Activated CD8-positive, alpha-beta memory T cell treated with anti-CD3 and anti-CD28 coated beads, Interleukin-2, amount 50 U/mL, for 1 hour (primary cell): ENCODE data around the gene COPZ1.
"Not testable (repeated sequence)": the region's sequence is repeated elsewhere in the genome, so short reads cannot be mapped to it uniquely, and the experiment has no call there.

ENCODE experiments used
- DNase-seq: peaks from one replicate; pipeline ENCODE4 v3.0.0-alpha.2; 2020; ENCODE audit errors: extremely low read depth

The COPZ1 gene

DNA sequence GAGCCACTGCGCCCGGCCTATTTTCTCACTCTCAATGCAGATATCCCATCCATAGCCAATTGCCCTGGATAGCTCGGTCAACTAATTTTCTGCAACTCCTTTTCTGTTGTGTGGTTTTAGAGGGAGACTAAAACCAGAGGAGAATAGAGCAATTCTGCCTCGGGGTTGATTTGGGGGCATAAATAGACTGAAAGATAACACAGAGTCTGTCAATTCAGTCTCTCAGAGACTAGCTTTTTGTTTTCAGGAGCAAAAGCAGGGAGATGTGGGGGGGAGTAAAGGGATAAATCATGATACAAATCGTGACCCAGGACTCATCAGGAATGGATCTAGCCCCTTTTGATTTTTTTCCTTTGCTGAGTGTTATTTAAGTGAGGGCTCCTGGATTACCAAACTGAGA lies 6.5 kb downstream of the COPZ1 start:
- DNase-seq, result no peak

DNA sequence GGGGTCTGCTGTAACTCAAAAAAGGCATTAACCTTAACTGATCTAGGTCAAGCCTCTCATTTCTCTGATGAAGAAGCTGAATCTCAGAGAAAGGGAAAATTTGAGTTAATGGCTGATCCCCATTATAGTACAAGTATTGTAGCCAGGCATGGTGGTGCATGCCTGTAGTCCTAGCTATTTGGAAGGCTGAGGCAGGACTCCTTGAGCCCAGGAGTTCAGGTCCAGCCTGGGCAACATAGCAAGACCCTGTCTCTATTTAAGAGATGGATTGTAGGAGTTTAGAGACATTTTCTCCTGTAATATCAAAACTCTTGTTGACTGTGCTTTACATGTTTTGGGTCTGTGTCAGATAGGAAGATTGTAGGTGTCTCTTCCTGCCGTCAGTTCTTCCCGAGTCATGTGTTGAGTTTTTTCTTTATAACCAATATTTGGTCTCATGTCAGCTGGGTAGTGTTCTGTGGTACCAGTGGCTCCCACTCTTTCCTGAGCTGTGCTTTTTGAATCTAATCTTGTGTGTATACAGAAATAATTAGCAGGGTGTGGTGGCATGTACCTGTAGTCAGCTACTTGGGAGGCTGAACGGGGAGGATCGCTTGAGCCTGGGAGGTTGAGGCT lies 8.6 kb downstream of the COPZ1 start:
- no peak for DNase-seq

DNA sequence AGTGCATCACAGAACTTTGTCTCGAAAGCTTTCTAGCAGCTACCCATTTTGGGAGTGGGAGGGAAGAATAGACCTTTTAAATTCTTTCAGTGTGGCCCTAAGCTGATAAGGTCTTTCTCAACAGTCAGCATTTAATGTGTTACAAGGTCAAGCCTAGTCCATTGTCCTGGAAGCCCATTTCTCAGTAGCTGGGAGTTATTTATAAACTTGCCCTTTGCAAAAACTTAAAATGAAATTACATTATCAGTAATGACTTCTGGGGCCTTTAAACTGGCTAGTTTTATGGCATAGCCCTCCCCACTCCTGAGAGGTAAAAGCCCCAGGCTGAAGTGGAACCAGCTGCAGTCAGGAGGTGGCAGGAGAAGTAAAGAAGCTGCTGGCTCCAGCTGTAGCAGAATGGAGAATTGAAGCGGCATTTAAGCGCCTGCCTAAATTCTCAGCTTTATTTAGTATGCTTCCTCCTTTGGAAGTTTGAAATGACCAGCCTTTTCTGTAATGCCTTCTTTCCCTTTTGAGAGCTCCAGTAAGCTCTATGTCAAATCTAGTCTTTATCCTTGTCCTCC lies 12.4 kb downstream of the COPZ1 start:
- DNase-seq, result no peak

DNA sequence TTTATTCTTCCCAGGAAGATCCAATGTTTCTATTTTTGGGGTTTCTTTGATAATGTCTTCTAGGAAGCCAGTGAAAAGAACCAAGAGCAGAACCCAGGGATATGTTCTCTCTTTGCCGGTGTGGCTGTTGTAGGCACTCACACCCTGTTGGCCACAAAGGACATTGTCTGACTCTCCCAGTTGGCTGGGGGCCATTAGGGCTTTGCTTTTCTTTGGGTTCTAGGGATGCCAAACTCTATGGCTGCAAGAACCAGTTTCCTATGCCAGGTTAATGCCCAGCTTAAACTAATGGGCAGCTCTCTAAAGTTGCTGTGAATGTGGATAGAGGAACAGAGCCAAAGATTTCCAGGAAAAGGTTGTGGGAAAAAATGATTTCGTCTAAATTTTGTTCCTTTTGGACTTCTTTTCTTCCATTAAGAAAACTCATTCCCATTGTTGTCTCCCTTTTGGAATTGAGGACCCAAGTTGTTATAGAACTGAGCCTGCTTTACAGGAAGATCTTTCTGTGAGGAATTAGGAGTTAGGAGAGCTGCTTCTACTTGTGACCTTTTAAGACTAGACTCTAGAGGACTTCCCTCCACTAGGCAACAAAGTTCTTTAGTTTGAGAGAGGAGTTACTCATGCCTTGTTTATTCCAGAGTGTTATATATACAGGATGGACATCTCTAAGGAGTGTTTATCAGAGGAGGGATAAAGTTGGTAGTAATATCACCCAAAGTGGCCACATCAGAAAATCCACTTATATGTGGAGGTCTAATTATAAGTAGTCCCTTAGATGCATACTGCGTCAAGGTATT lies 13.1 kb downstream of the COPZ1 start:
- DNase-seq, result no peak

DNA sequence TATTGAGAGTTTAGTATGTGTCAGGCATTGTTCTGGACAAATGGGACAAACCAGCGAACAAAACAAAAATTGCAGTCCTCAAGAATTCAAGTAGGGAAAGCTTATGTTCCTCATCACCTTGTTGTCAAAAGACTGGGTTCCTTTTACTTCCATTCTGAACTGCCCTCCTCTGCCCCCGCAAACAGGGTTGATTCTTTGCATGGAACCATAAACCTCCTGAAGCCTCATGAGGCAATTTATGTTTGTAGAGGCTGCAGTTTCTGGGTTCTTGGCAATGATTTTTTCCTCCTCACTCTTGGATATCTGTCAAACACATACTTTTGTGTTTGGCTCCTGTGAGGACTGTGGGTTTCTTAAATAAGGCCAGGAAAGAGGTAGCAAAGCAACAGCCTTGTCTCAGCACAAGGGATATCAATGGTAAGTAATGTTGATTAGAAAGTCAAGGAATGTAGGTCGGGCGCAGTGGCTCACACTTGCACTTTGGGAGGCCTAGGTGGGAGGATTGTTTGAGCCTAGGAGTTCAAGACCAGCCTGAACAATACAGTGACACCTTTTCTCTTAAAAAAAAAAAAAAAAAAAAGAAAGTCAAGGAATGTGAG lies 13.9 kb downstream of the COPZ1 start:
- no peak for DNase-seq

DNA sequence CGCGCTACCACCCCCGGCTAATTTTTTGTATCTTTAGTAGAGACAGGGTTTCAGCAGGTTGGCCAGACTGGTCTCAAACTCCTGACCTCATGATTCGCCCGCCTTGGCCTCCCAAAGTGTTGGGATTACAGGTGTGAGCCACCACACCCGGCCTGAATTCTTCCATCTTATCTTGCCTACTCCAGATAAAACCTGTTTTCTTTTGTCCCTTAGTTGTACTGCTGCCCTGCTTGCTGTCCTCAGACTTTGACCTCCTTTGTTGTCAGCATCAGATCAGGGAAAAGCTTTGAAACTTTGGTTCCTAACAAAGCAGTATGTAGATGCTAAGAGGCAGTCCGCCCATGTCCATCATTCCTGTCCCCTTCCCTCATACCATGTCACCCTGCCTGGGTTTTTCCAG lies 15.9 kb downstream of the COPZ1 start:
- DNase-seq, result no peak

DNA sequence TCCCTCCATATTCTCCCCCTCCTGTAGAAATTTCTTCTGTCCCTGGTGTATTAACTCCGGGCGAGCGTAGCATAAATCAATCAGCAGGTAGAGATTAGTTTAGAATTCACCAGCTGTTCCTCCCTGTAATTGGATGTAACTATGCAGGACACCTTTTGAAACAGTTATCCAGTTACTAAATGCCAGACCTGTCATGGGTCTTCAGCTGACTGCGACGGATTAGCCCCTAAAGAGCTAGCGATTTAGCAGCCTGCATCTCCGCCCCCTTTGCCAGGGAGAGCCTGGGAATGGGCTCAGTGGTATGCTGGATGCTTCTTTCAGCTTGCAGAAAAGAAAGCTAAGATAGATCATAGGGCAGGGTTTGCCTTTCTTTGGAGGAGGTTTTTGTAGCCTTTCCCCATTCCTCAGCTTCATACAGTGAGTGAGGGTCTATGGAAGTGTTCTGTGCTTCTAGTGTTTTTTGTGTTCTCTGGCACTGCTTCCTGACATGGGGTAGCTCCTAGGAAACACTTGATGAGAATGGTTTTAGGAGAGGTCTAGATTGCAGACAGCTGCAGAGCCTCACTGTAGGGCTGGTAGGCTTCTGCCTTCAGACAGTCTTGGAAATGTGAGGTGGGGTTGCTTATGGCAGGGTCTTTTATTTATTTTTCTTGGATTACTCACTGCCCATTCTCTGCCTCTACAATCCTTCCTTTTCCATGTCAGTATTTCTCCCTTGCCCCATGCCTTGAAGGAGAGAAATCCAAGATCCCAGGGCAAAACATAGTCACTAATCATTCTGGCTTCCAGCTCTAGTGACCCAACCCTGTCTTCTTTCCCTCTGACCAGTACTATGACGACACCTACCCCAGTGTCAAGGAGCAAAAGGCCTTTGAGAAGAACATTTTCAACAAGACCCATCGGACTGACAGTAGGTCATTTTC lies 16.7 kb downstream of the COPZ1 start:
- no peak for DNase-seq

DNA sequence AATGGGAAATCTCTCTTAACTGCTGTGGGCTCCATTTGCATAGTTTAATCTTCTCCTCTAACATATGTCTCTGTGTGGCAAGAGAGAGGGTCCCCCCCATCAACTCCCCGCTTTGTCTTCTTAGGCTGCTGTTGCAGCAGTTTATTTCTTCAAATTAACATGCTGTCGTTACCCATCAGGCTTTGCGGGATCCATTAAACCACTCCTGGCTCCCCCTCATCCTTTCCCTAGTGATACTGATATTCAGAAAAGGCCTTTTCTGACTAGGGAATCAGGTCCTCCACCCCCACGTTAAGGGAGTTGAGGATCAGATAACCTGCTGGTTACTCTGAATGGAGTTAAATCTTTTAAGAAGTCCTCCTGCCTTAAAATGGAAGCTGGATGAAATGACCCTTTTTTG lies 24.1 kb downstream of the COPZ1 start:
- no peak for DNase-seq

DNA sequence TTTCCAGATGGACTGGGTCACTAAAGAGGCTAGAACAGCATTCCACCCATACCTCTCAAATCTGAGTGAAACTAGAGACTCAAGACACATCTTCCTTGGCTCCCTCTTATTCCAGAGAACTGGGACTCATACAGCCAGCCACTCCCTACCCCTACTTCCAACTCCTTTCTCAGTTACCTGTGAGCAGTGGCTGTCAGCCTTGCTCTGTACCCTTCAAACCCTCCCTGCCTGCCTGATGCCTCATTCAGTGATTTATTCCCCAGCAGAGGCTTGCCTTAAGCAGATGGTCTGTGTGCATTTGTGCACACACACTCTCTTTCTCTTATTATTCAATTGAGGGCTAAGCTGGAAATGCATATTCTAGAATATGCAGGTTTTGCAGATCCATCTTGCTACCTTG lies 24.7 kb downstream of the COPZ1 start:
- DNase-seq, result no peak

DNA sequence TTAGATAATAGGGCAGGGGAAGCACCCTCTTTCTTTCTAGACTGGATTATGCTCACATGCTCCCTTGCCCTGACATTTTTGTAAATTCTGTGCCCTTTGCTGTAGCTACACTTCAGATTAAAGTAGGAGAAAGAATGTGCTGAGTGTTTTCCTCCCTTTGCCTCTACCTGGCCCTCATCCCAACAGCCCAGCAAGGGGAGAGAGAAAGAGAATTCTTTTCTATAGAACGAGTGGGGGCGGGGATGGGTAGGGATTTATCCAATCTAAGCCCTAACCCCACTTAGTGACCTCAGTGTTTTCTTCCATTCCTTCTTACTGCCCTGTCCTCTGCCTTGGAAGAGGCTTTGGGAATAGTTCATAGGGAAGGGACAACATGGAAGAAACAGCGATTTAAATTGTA lies 25.8 kb downstream of the COPZ1 start:
- DNase-seq, result no peak

DNA sequence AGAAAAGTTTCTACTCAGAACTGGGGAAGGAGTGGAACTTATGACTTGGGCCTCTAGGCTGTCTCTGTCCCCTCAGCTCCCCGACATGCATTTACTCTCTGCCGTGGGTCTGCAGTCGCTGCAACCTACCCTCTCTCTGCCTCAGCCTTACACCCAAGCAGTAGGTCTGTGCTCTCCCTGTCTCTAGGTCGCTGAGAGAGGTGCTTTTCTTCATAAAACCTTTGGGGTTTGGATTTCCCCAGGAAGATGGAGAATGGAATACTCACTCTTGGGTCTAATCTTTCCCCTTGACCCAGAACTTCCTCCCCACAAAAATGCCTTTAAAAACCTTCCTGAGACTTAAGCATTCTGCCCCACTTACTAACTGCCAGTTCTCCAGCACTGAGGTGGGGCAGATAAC lies 26.4 kb downstream of the COPZ1 start:
- no peak for DNase-seq

DNA sequence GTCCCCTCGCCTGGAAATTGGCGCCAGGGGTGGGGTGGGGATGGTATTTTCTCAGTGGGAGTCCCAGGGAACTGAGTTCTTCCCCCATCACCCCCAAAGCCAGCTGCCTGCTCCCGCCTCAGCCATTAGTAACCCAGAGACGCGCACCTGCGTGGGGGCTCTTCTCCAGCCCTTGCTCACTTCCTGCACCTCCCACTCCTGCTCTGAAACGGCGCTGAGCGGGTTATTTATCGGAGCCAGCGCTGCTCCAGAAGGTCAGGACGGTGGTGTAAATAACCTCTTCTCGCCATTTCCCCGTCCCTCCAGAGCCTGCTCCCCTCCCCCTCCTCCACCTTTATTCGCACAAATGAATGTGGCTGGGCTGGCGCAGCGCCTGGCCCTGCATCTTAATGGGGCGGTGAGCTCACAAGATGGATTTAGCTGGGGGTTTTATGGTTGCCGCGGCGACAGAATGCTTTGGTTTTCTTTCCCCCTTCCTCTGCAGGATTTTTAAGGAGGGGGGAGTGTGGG lies 27.1 kb downstream of the COPZ1 start:
- no peak for DNase-seq

DNA sequence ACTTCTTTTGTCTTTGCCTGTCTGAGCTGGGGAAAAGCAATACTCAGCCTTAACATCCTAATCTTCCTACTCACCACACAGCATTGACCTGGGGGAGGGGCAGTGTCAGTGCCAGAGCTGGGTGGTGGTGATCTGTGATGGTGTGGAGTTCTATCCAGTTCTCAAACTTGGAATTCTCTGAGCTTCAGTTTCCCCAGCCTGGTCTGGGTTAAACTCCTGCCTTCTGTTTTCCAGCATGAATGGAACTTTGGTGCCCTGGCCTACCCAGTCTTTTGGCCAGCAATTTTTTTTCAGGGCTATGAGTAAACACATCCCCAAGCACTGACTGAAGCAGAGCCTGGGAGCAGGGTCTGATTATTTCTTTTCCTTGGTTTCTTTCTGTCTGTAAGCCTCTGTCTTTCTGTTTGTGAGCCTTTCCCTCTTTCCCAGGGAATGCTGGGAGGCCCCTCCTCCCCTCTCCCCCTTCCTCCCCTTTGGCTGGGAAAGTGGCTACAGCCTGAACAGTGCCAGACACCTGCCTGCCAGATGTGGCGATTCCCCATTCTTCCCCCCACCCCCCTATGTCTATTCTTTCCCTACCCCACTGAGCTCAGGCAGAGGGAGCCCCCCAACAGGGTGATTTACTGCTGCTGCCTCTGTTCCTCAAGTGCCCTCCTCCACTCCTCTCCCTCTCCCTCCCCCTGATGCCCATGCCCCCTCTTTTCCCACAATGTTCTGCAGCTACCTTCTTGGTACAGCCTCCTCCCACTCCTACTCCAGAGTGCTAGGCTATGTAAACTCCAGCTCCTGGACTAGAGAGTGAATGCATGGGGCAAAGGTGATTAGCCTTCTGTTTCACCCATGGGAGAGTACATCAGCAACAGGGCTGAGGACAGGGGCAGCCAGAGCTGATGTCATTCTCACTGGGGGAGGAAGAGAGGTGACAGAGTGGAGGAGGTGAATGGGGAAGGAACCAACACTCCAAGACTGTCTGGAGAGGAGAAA lies 28.3 kb downstream of the COPZ1 start:
- no peak for DNase-seq

DNA sequence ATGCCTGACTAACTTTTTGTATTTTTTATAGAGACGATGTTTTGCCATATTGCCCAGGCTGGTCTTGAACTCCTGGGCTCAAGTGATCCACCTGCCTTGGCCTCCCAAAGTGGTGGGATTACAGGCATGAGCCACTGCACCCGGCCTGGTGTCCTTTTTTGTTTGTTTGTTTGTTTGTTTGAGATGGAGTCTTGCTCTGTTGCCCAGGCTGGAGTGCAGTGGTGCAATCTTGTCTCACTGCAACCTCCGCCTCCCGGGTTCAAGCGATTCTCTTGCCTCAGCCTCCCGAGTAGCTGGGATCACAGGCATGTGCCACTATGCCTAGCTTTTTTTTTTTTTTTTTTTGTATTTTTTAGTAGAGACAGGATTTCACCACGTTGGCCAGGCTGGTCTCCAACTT lies 29.3 kb downstream of the COPZ1 start:
- DNase-seq, result not testable (repeated sequence)

DNA sequence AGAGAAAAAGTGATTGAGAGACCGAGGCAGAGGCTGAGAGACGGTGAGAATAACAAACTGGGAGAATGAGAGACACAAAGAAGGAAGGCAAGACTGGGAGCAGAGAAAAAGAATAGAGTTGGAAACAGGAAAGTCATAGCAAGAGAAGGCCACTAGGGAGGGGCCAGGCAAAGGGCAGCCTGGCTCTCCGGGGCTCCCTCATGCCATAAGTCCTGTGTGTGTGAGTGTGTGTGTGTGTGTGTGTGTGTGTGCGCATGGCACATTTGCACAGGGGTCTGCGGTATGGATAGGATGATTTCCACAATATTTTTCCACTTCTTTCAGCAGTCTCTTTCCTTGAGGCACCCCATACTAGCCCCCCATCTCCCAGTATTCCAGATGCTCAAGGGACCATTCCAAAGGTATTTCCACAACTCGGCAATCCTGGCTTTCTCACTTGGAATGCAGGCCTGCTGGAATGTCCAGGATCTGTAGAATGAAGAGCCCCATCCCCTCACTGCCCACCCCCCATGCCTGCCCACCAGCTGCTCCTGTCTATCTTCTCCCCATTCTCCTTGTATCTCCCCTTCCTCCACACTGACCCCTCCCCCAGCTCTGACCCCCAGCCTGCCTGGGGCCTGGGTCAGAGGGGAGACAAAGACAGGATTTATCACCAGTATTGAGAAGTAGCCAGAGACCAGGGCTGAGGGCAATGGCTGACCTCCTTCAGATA lies 30.3 kb downstream of the COPZ1 start:
- DNase-seq, result no peak

DNA sequence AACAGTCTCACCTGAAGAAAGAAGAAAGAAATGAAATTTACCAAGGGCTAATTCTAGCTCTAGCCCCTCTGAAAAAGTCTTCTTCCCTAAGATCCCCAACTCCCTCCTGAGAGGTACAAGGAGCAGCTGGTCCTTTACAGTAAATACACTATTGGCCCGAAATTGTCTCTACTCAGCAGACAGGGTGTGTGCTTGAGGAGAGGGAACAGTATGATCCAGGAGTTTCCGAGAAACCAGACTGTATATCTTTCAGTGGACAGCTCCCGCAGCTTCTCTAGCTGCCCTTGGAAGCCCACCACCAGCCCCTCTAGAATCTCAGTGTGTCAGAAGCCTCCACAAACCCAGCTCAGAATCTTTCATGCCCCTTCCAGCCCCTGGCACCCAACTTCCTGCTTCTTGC lies 31.3 kb downstream of the COPZ1 start:
- no peak for DNase-seq

DNA sequence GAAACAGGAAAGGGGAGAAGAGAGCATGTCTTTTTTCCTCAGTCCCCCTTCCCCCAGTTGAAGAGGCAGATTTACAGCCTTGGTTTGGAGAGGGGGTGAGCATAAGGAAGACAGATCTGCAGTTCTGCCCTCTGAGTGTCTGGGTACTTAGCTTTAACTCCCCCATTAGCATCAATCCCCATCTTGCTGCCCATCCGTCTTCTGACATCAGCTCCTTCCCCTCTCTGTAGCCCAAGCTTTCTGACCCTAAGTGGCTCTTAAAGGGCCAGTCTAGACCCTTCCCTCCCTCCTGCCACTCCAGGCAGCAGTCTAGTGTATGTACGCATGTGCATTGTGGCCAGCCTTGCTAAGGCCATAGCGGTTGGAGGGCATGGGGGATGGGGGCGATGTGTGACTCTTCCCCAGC lies 32.0 kb downstream of the COPZ1 start:
- DNase-seq, result no peak

DNA sequence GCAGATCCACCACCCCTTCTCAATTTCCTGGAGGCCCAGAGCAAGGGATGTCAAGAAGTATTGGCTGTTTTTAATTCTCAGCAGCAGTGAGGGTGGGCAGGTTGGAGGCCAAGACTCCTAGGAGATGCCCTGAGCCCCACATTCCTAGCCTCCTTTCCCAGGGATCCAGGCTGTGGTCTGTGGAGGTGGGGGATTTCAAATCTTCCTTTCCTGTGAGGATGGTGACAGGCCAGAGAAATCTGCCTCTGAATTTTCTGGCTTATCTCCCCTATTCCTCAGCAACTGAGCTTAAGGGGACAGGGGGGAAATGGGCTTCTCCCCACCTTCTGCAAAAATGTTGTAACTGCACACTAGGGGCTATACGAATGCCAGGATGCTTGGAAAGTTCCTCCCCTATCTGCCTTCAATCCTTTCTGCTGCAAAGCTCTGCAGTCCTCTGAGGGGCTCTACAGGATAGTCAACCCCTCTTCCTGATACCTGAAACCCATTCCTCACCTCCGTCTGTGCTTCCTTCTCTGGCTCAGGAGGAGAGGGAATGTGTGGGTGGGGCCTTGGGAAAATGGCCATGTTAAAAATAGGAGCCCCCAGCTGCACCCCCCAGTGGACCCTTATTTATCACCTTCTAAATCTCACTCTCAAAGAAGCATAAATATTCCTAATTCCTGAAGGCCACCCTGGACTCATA lies 32.7 kb downstream of the COPZ1 start:
- no peak for DNase-seq
